Mesendoderm (in vitro differentiated cells): ENCODE data around the gene APOL5.
A peak's percentile ranks its signal among the peaks of the same experiment; 100 is the strongest.

Experiments
- DNase-seq: peaks from one replicate; pipeline ENCODE4 v3.0.0; 2013
- H2AK5ac ChIP-seq: 2 replicates; pipeline ENCODE4 v1.6.1; 2013; ENCODE audit warnings: low read length, inconsistent platforms
- H2BK120ac ChIP-seq: 2 replicates; pipeline ENCODE4 v1.6.1; 2013; ENCODE audit warnings: low read depth, mild to moderate bottlenecking, low read length, moderate library complexity, mixed read lengths
- H2BK15ac ChIP-seq: replicated peaks from 2 replicates; pipeline ENCODE4 v1.6.1; 2013; ENCODE audit warnings: low read depth, mild to moderate bottlenecking, moderate library complexity
- H2BK5ac ChIP-seq: 2 replicates; pipeline ENCODE4 v1.6.1; 2013; ENCODE audit warnings: low read length, inconsistent platforms
- H3K18ac ChIP-seq: 2 replicates; pipeline ENCODE4 v1.6.1; 2013; ENCODE audit warnings: mild to moderate bottlenecking, low read length, mixed read lengths
- H3K23ac ChIP-seq: one replicate; pipeline ENCODE4 v1.6.1; 2013; ENCODE audit warnings: low read length
- H3K27ac ChIP-seq: 2 replicates; pipeline ENCODE4 v1.5.1; 2013; ENCODE audit warnings: low read depth, mild to moderate bottlenecking, inconsistent platforms, low read length, moderate library complexity
- H3K27me3 ChIP-seq: 2 replicates; pipeline ENCODE4 v1.6.1; 2013; ENCODE audit warnings: low read length, control low read depth, mild to moderate bottlenecking, inconsistent platforms; ENCODE audit not compliant: insufficient read depth, poor library complexity
- H3K36me3 ChIP-seq: 2 replicates; pipeline ENCODE4 v1.6.1; 2013; ENCODE audit warnings: low read length, inconsistent platforms; ENCODE audit not compliant: control insufficient read depth, insufficient read depth
- H3K4ac ChIP-seq: one replicate; pipeline ENCODE4 v1.6.1; 2013; ENCODE audit warnings: low read depth, mild to moderate bottlenecking, low read length, moderate library complexity
- H3K4me1 ChIP-seq: 2 replicates; pipeline ENCODE4 v1.6.1; 2013; ENCODE audit warnings: low read depth, low read length, inconsistent platforms; ENCODE audit not compliant: control insufficient read depth
- H3K4me2 ChIP-seq: 2 replicates; pipeline ENCODE4 v1.6.1; 2013; ENCODE audit warnings: low read length
- H3K4me3 ChIP-seq: 2 replicates; pipeline ENCODE4 v1.5.1; 2013; ENCODE audit warnings: mild to moderate bottlenecking, low read length
- H3K56ac ChIP-seq: one replicate; pipeline ENCODE4 v1.6.1; 2013; ENCODE audit warnings: low read length
- H3K79me1 ChIP-seq: 2 replicates; pipeline ENCODE4 v1.6.1; 2013; ENCODE audit warnings: low read length, inconsistent platforms
- H3K79me2 ChIP-seq: 2 replicates; pipeline ENCODE4 v1.6.1; 2013; ENCODE audit warnings: mild to moderate bottlenecking, low read length; ENCODE audit not compliant: control insufficient read depth, insufficient read depth
- H3K9ac ChIP-seq: 2 replicates; pipeline ENCODE4 v1.6.1; 2013; ENCODE audit warnings: low read length, inconsistent platforms
- H4K5ac ChIP-seq: one replicate; pipeline ENCODE4 v1.6.1; 2013; ENCODE audit warnings: low read length
- H4K8ac ChIP-seq: one replicate; pipeline ENCODE4 v1.6.1; 2013; ENCODE audit warnings: low read depth, mild to moderate bottlenecking, control low read depth, low read length, moderate library complexity
- WGBS: extraction: QIAGEN DNeasy Blood & Tissue Kit; methylation state at CpG from one replicate; pipeline ENCODE4 v1.1.7; 2013; ENCODE audit warnings: low lambda C conversion rate, missing lambda C conversion rate; ENCODE audit not compliant: insufficient coverage; ENCODE audit errors: extremely low coverage; 5-methylcytosine and 5-hydroxymethylcytosine counted together

Gene APOL5

GRCh38 chr22:35746248-35746647 is 28.6 kb downstream of the APOL5 start:
- Histone ChIP-seq H4K8ac (no peak overlapping the region), H3K79me1 (no peaks in the 10 kb centered on the region), H2AK5ac (no peak overlapping the region), H3K79me2 (no peaks in the 10 kb centered on the region), H3K27me3 (no peaks in the 10 kb centered on the region), H3K4ac (no peak overlapping the region), H2BK120ac (no peak overlapping the region), H3K23ac (no peak overlapping the region), H3K4me2 (no peak overlapping the region), H2BK15ac (no peak overlapping the region), H3K18ac (no peak overlapping the region), H4K5ac (no peak overlapping the region), H3K9ac (no peak overlapping the region), H3K56ac (no peak overlapping the region), H3K27ac (no peak overlapping the region), H3K4me1 (peaks cover 3% of the 10 kb centered on the region), H3K4me3 (no peak overlapping the region), H3K36me3 (no peaks in the 10 kb centered on the region), H2BK5ac (no peak overlapping the region)
- no CpG with 5 or more reads among the region's 9 CpGs for WGBS
- no peak for DNase-seq

GRCh38 chr22:35746946-35747703 is 29.5 kb downstream of the APOL5 start:
- no peak overlapping the region for H3K4ac ChIP-seq
- DNase-seq, result no peak
- no peak overlapping the region for H3K18ac ChIP-seq
- no peak overlapping the region for H3K27ac ChIP-seq
- H3K23ac ChIP-seq, result no peak overlapping the region
- H4K5ac ChIP-seq, result no peak overlapping the region
- H2BK15ac ChIP-seq, result no peak overlapping the region
- no peak overlapping the region for H2BK120ac ChIP-seq
- no peak overlapping the region for H3K56ac ChIP-seq
- H3K4me1 ChIP-seq, result peaks cover 3% of the 10 kb centered on the region
- H3K27me3 ChIP-seq, result no peaks in the 10 kb centered on the region
- 100% methylated on average over 1 of the region's 4 CpGs for WGBS
- H3K9ac ChIP-seq, result no peak overlapping the region
- no peak overlapping the region for H3K4me2 ChIP-seq
- no peak overlapping the region for H2BK5ac ChIP-seq
- H3K79me2 ChIP-seq, result no peaks in the 10 kb centered on the region
- no peaks in the 10 kb centered on the region for H3K79me1 ChIP-seq
- no peak overlapping the region for H2AK5ac ChIP-seq
- H3K4me3 ChIP-seq, result no peak overlapping the region
- H4K8ac ChIP-seq, result no peak overlapping the region
- H3K36me3 ChIP-seq, result no peaks in the 10 kb centered on the region

DNA sequence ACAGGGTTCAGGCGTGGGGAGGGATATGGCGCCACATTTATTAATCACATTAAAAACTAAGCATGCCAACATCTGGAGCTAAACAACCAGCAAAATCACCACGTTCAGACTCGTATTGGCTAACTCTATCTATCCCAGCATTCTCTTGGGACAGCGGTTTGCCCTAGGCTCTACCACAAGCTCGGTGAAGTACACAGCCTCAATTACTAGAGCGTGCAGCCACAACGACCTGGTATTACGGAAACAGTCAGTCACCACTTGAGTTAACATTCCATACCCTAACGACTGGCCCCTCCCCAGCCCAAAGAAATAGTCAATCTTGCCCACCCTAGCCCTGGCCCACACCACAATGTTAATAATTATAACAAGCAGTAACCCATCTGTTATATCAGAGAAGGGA is 32.1 kb downstream of the APOL5 start:
- H3K36me3 ChIP-seq, result no peaks in the 10 kb centered on the region
- no peak overlapping the region for H3K27ac ChIP-seq

DNA sequence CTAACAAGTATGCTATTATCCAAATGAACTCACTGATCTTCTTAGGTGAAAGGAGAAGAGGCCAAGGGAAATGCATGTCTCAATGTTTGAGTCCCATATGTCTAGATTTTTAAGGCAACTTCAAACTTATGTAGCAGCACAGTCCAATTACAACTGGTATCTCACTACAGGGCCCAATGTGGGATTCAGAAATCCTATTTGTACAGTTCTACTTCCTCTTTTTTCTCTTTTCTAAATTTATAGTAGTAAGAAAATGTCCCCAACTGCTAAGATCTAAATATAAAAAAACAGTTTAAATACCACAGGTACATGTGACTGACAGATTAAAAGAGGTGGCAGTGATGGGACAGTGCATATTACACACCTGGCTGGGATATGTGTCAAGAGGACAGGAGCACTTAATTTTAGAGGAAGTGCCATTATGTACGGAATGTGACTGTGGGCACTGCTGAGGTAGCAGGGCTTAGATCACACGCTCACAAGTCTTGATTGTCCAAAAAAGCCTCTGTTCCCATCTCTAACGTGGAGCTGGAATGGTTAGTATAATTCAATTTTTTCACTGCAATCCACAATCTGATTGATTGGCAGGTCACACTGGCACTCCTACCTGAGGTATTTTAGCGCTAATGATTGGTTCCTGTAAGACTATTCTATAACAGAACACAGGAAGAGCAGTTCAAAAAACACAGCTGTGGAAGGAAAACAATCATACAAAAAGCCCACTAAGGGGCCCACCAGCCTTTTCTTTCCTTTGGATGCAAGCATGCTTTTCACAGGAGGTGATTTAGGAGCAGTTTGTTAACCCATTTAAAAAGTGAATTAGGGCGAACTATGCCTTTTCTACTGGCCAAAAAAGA is 34.6 kb downstream of the APOL5 start:
- Histone ChIP-seq H3K23ac (no peak overlapping the region), H3K27ac (no peak overlapping the region), H2BK5ac (no peak overlapping the region), H2BK15ac (no peak overlapping the region), H3K79me2 (no peaks in the 10 kb centered on the region), H3K4me1 (no peaks in the 10 kb centered on the region), H4K5ac (no peak overlapping the region), H3K4me2 (no peak overlapping the region), H3K36me3 (no peaks in the 10 kb centered on the region), H3K79me1 (no peaks in the 10 kb centered on the region), H2BK120ac (no peak overlapping the region), H4K8ac (no peak overlapping the region), H3K18ac (no peak overlapping the region), H2AK5ac (no peak overlapping the region), H3K27me3 (no peaks in the 10 kb centered on the region), H3K4ac (no peak overlapping the region), H3K9ac (no peak overlapping the region), H3K4me3 (no peak overlapping the region), H3K56ac (no peak overlapping the region)
- DNase-seq, result no peak
- no CpG with 5 or more reads among the region's 5 CpGs for WGBS

More for the DNA sequence above, 32.1 kb downstream of the APOL5 start:
- H3K56ac ChIP-seq, result no peak overlapping the region
- no CpG with 5 or more reads among the region's 10 CpGs for WGBS
- no peak overlapping the region for H4K5ac ChIP-seq
- no peaks in the 10 kb centered on the region for H3K27me3 ChIP-seq
- no peak overlapping the region for H3K4me3 ChIP-seq
- H3K79me1 ChIP-seq, result no peaks in the 10 kb centered on the region
- H2AK5ac ChIP-seq, result no peak overlapping the region
- no peak overlapping the region for H4K8ac ChIP-seq
- no peaks in the 10 kb centered on the region for H3K4me1 ChIP-seq
- DNase-seq, result peak; percentile 24
- H3K23ac ChIP-seq, result no peak overlapping the region
- H3K4me2 ChIP-seq, result no peak overlapping the region
- H2BK15ac ChIP-seq, result no peak overlapping the region
- H2BK120ac ChIP-seq, result no peak overlapping the region
- no peaks in the 10 kb centered on the region for H3K79me2 ChIP-seq
- H3K18ac ChIP-seq, result no peak overlapping the region
- H3K4ac ChIP-seq, result no peak overlapping the region
- no peak overlapping the region for H3K9ac ChIP-seq
- H2BK5ac ChIP-seq, result no peak overlapping the region

DNA sequence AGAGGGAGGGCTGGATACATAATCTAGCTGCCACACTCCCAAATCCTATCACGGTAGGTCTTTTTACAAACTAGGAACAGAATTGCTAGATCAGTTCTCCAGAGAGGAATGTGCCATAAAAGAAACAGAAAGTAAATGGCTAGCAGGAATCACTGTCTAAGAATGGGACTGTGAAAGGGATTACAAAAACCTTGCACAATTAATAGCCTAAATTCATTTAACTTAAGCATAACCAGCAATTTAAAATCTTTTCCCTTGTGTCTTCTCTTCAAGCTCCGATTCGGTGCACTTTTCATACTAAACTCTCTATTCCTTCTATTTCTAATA is 35.2 kb downstream of the APOL5 start:
- no peak overlapping the region for H3K4me3 ChIP-seq
- H3K4me1 ChIP-seq, result no peaks in the 10 kb centered on the region
- H2BK120ac ChIP-seq, result no peak overlapping the region
- H3K23ac ChIP-seq, result no peak overlapping the region
- H3K56ac ChIP-seq, result no peak overlapping the region
- H4K8ac ChIP-seq, result no peak overlapping the region
- no peak overlapping the region for H3K27ac ChIP-seq
- no peak overlapping the region for H2AK5ac ChIP-seq
- H3K4ac ChIP-seq, result no peak overlapping the region
- H3K36me3 ChIP-seq, result no peaks in the 10 kb centered on the region
- H3K27me3 ChIP-seq, result no peaks in the 10 kb centered on the region
- no peak overlapping the region for H2BK5ac ChIP-seq
- no CpG with 5 or more reads among the region's 3 CpGs for WGBS
- no peak for DNase-seq
- H3K18ac ChIP-seq, result no peak overlapping the region
- H3K9ac ChIP-seq, result no peak overlapping the region
- H4K5ac ChIP-seq, result no peak overlapping the region
- no peaks in the 10 kb centered on the region for H3K79me2 ChIP-seq
- no peak overlapping the region for H3K4me2 ChIP-seq
- H3K79me1 ChIP-seq, result no peaks in the 10 kb centered on the region
- H2BK15ac ChIP-seq, result no peak overlapping the region
